ENCODE measurements around the gene CHPF.

Gene CHPF

DNA sequence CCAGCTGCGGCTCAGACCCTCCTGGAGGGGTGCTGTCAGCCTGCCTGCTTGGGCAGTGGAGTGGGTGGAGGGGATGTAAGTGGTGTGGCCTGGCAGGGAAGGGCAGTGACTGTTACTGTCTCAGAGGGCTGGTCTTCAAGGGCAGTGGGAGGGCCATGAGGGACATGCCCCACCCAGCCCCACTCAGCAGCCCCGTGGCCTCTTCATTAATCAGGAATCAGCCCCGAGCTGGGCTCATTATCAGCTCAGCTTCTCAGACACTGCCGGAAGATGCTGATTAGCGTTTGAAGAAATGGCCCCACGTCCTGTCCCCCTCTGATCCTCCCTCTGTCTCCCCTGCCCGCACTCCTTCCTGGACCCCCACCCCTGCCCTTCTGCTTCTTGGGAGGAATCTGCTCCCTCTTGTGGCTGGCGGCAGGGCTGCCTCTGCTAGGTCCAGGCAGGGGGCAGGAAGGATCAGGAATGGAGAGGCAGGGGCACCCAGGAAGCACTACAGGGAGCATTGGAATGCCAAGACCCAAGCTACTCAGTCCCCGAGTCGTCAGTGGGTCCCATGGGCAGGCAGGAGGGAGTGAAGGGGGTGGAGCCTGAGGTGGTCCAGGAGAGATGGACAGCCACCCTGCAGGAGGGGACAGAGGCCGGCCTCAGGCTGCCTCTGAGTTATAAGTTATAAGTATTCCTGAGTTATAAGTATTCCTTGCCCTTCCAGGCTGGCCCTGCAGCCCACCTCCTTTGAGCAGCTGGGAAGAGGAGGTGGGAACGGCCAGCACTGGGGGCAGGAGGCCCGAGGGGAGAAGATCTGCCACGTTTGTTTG is 22.3 kb downstream of the CHPF start:
- no peaks in the 10 kb centered on the region for H3K9me3 Mint-ChIP-seq (ENCODE audit: low read depth)
- peak overlapping the region; percentile 73 for H3K4me3 Mint-ChIP-seq
- no peak overlapping the region for H3K27ac Mint-ChIP-seq

DNA sequence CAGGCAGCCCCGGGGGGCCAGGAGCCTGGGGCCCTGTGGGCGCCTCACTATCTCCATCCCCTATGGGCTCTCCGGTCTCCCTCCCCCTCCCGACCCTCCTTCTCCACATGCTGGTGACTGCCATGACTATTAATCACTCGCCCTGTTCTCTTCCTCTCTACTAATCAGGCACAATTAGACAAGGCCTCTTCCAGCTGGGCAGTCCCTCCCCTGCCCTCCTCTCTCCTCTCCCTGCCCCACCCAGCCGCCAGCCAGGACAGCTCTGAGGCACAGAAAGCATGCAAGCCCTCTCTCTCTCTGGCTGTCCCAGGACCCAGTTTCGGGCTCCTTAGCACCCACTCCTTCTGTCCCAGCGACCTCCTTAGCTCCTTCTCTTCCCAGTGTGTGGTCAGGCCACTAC is 23.5 kb downstream of the CHPF start:
- Mint-ChIP-seq H3K27ac (no peak overlapping the region), H3K4me1 (ENCODE audit: low read depth) (peaks cover 16% of the 10 kb centered on the region), H3K27me3 (peaks cover 54% of the 10 kb centered on the region), H3K4me3 (no peak overlapping the region), H3K9me3 (ENCODE audit: low read depth) (no peaks in the 10 kb centered on the region), H3K36me3 (no peaks in the 10 kb centered on the region)

More for the DNA sequence above, 22.3 kb downstream of the CHPF start:
- H3K36me3 Mint-ChIP-seq, result no peaks in the 10 kb centered on the region
- peaks cover 16% of the 10 kb centered on the region for H3K4me1 Mint-ChIP-seq (ENCODE audit: low read depth)
- H3K27me3 Mint-ChIP-seq, result peaks cover 55% of the 10 kb centered on the region

DNA sequence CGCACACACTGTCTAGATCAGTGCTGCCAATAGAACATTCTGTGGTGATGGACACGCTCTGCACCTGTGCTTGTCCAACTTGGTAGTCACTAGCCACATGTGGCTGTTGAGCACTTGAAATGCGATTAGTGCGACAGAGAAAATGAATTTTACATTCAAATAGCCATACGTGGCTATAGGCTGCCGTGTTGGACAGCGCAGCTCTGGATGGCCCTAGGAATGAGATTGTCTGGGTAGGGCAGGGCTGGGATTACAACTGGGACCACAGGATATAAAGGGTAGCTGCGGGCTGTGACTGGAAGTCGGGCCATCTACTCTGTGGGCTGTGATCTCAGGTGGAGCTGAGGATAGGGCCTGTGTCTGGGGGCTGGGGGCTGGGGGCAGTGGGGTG is 24.1 kb downstream of the CHPF start:
- peaks cover 52% of the 10 kb centered on the region for H3K27me3 Mint-ChIP-seq
- no peaks in the 10 kb centered on the region for H3K9me3 Mint-ChIP-seq (ENCODE audit: low read depth)
- H3K4me1 Mint-ChIP-seq (ENCODE audit: low read depth), result peaks cover 18% of the 10 kb centered on the region
- no peak overlapping the region for H3K4me3 Mint-ChIP-seq
- H3K36me3 Mint-ChIP-seq, result no peaks in the 10 kb centered on the region
- no peak overlapping the region for H3K27ac Mint-ChIP-seq

DNA sequence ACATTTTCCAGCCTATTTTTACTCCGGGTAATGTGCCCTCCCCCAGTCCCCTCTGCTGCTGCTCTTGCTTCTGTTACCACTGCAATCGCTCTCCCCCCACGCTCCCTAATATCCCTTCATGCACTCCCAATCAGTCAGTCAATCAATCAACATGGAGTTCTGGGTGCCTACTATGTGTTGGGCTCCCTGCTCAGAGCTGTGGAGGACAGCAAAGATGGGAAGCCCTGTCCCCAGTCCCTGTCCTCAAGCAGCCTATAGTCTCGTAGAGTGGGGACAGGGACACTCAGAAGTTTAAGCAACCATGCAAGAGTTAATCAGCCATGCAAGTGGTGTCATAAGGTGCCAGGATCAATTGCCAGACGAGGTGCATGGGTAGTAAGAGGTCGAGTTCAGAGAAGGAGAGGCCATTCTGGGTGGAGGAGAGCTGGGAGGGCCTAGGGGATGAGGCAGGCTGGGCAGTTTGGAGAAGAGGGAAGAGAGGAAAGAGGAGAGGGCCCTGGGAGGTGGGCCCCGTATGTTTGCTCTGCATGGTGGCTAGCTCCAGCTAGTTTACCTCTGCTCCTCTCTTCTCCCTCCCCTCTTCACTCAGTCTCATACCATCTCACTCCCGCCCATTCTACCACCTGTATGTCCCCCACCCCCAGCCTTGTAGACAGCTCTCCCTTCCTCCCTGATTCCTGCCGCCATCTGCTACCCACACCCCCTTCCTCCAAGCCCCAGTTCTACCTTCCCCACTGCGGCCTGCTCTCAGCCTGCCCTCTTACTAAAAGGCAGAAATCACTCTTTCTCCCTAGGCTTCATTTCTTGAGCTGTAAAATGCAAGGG is 25.4 kb downstream of the CHPF start:
- H3K27me3 Mint-ChIP-seq, result peaks cover 50% of the 10 kb centered on the region
- no peak overlapping the region for H3K4me3 Mint-ChIP-seq
- H3K9me3 Mint-ChIP-seq (ENCODE audit: low read depth), result no peaks in the 10 kb centered on the region
- H3K4me1 Mint-ChIP-seq (ENCODE audit: low read depth), result peaks cover 22% of the 10 kb centered on the region
- H3K36me3 Mint-ChIP-seq, result no peaks in the 10 kb centered on the region
- H3K27ac Mint-ChIP-seq, result no peak overlapping the region

DNA sequence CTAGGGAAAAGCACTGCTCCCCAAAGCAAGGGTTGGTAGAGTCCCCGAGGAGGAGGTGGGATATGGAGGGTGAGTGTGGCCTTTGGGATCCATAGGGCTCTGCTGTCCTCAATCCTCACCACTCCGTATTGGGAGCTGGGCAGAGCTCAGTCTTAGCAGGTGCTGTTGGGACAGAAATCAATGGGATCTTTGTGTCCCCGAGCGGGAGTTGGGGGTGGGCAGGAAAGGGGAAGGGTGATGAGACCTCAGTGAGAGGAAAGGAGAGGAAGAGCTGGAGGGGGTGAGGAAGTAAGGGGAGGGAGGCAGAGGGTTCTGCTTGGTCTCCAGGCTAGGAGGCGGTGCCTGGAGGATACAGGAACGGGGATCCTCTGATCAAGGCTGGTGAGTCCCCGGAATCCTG is 26.7 kb downstream of the CHPF start:
- H3K4me3 Mint-ChIP-seq, result no peak overlapping the region
- peaks cover 20% of the 10 kb centered on the region for H3K4me1 Mint-ChIP-seq (ENCODE audit: low read depth)
- H3K27ac Mint-ChIP-seq, result no peak overlapping the region

DNA sequence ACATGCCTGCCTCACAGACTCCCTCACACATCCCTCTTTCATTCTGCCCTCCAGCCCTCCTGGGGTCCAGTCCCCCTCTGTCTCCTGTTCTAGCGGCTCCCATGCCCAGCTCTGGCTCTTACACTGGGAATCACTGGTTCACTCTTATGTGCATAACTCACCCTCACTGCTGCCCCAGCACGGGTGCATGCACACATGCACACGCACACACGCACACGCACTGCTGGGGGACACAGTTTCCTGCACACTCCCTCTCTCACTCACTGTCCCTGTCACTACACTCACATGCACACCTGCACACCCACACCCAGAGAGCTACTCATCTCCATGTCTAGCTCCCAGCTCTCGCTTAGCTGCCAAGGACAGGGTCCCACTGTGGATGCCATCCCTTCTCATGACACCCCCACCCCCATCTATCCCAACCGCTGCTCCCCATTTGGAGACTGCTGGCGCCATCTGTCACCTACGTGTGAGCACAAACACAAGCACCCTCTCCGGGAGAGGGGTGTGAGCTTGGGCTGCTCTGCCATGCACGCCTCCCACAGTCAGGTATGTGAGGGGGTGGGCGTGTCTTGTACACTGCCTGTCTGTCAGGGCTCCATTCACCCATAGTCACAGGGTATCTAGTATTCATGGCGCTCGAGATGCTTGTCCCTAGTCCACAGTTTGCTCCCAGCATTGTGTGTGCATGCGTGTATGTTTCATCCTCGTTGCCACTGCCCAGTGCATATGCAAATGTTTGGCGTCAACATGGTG is 27.6 kb downstream of the CHPF start:
- Mint-ChIP-seq H3K9me3 (ENCODE audit: low read depth) (no peaks in the 10 kb centered on the region), H3K4me3 (no peak overlapping the region), H3K4me1 (ENCODE audit: low read depth) (peaks cover 13% of the 10 kb centered on the region), H3K27ac (peak overlapping the region; percentile 14), H3K36me3 (no peaks in the 10 kb centered on the region), H3K27me3 (peaks cover 48% of the 10 kb centered on the region)

More for the DNA sequence above, 26.7 kb downstream of the CHPF start:
- Mint-ChIP-seq H3K36me3 (no peaks in the 10 kb centered on the region), H3K27me3 (peaks cover 53% of the 10 kb centered on the region), H3K9me3 (ENCODE audit: low read depth) (no peaks in the 10 kb centered on the region)

GRCh38 chr2:219514836-219515235 is 28.8 kb downstream of the CHPF start:
- Mint-ChIP-seq H3K36me3 (no peaks in the 10 kb centered on the region), H3K4me1 (ENCODE audit: low read depth) (peaks cover 20% of the 10 kb centered on the region), H3K9me3 (ENCODE audit: low read depth) (no peaks in the 10 kb centered on the region), H3K27me3 (peaks cover 51% of the 10 kb centered on the region), H3K4me3 (no peak overlapping the region), H3K27ac (no peak overlapping the region)

- no peak within 1 kb of the TSS for H3K27ac Mint-ChIP-seq
- H3K4me1 Mint-ChIP-seq (ENCODE audit: low read depth), result peaks cover 25% of the 10 kb centered on the region
- H3K4me3 Mint-ChIP-seq, result peak within 1 kb of the TSS; percentile 6
- peaks cover 51% of the 10 kb centered on the region for H3K27me3 Mint-ChIP-seq
- no peaks in the 10 kb centered on the region for H3K9me3 Mint-ChIP-seq (ENCODE audit: low read depth)
- no peaks in the 10 kb centered on the region for H3K36me3 Mint-ChIP-seq
Observed at GRCh38 chr2:219514196-219514761, 29.3 kb downstream of the CHPF start, which contains the start of gene ASIC4. Gene ASIC4 (plus strand): TSS chr2:219514482. CDS start chr2:219514725, 243 bp downstream.

DNA sequence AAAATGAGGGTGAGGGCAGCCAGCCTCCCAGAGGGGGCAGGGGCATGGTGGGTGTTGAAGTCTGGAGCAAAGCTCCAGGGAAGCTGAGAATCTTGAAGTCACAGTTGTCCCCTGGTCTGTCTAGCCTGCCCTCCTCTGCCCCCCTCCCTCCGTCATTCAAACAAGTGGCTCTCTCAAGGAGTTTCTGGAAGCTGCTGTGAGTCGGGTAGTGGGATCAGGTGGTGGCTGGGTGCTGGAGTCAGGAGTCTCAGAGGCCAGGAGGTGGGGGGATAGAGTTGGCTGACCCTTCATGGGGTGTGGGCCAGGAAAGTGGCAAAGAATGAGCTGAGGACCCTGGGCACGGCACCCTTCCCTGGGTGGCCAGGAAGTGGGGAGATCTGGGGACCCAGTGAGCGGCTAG is 29.8 kb downstream of the CHPF start:
- Mint-ChIP-seq H3K27ac (no peak overlapping the region), H3K27me3 (peaks cover 50% of the 10 kb centered on the region), H3K36me3 (no peaks in the 10 kb centered on the region), H3K4me3 (peak overlapping the region; percentile 6), H3K4me1 (ENCODE audit: low read depth) (peaks cover 25% of the 10 kb centered on the region), H3K9me3 (ENCODE audit: low read depth) (no peaks in the 10 kb centered on the region)

DNA sequence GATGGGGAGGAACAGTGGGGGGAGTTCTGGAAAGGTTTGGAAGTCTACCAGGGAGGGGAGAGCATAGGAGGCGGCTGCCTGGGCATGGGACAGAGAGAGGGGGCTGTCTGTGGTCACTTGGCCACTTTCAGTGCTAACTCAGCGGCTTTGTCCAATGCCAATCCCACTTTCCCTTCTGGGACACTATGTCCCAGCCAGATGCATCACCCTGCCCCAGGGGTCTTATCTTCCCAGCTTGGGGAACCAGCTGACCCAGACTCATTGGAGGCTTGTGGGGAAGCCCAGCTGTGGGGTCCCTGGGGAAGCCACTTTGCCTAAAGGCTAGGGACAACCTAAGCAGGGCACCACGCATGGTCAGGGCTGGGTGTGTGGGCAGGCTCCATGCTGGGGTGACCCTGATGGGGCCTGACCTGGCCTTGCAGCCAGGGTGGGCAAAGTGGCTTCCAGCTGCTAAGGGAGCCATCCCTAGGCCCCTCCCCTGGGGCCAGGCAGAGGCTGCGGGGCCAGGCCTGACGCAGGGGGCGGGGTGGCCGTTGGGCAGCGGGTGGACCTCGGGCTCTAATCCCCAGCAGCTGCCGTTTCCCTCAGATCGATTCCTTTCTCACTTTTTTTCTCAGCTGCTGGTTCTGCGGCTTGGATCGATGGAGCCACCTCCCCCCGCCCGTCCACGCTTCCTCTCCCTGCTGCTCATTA is 30.9 kb downstream of the CHPF start:
- Mint-ChIP-seq H3K27me3 (peaks cover 45% of the 10 kb centered on the region), H3K36me3 (no peaks in the 10 kb centered on the region), H3K4me1 (ENCODE audit: low read depth) (peaks cover 25% of the 10 kb centered on the region), H3K4me3 (no peak overlapping the region), H3K9me3 (ENCODE audit: low read depth) (no peaks in the 10 kb centered on the region), H3K27ac (no peak overlapping the region)

- no peaks in the 10 kb centered on the region for H3K36me3 Mint-ChIP-seq
- H3K4me1 Mint-ChIP-seq (ENCODE audit: low read depth), result peaks cover 25% of the 10 kb centered on the region
- H3K27ac Mint-ChIP-seq, result no peak overlapping the region
- H3K4me3 Mint-ChIP-seq, result no peak overlapping the region
- peaks cover 40% of the 10 kb centered on the region for H3K27me3 Mint-ChIP-seq
- H3K9me3 Mint-ChIP-seq (ENCODE audit: low read depth), result no peaks in the 10 kb centered on the region
Observed at GRCh38 chr2:219511547-219512325, 31.9 kb downstream of the CHPF start.

- Mint-ChIP-seq H3K27me3 (peaks cover 30% of the 10 kb centered on the region), H3K4me3 (no peak overlapping the region), H3K27ac (no peak overlapping the region)
Observed at GRCh38 chr2:219510512-219511135, 33.0 kb downstream of the CHPF start.

GRCh38 chr2:219509780-219510511 is 33.7 kb downstream of the CHPF start:
- Mint-ChIP-seq H3K27me3 (peaks cover 26% of the 10 kb centered on the region), H3K36me3 (peaks cover 2% of the 10 kb centered on the region), H3K9me3 (ENCODE audit: low read depth) (no peaks in the 10 kb centered on the region), H3K4me1 (ENCODE audit: low read depth) (peaks cover 23% of the 10 kb centered on the region), H3K27ac (no peak overlapping the region), H3K4me3 (peak overlapping the region; percentile 14)

More at GRCh38 chr2:219510512-219511135, 33.0 kb downstream of the CHPF start:
- H3K36me3 Mint-ChIP-seq, result peaks cover 2% of the 10 kb centered on the region
- no peaks in the 10 kb centered on the region for H3K9me3 Mint-ChIP-seq (ENCODE audit: low read depth)
- H3K4me1 Mint-ChIP-seq (ENCODE audit: low read depth), result peaks cover 25% of the 10 kb centered on the region

Measured in activated naive CD8-positive, alpha-beta T cell (primary cell).